Measurements from ENCODE around the gene CCDC85C. TPM values are rescaled to one million over a fixed set of nuclear protein-coding genes. Genes with fewer than 3 reads are reported as not detected.

CCDC85C gene
- total RNA-seq, 1 experiment from 2014 or later, result 35.8 TPM

GRCh38 chr14:99621948-99622347, 17.9 kb upstream of the CCDC85C start:
- H3K4me3 Mint-ChIP-seq, result no peak overlapping the region
- H3K36me3 Mint-ChIP-seq, result no peaks in the 10 kb centered on the region
- no peak overlapping the region for H3K27ac Mint-ChIP-seq
- H3K9me3 Mint-ChIP-seq, result no peaks in the 10 kb centered on the region
- TF ChIP-seq TEAD4 (CRISPR knock-in tag; IDR thresholded peaks at IDR 0.05), result no peak
- TF ChIP-seq ETV6 (CRISPR knock-in tag; IDR thresholded peaks at IDR 0.05), result no peak
- TF ChIP-seq JUN (CRISPR knock-in tag; IDR thresholded peaks at IDR 0.05), result no peak
- no peak for TF ChIP-seq ATF2 (CRISPR knock-in tag; IDR thresholded peaks at IDR 0.05; ENCODE audit: borderline replicate concordance, low read depth)
- TF ChIP-seq FOXP1 (CRISPR knock-in tag; IDR thresholded peaks at IDR 0.05; ENCODE audit: borderline replicate concordance), result no peak
- TF ChIP-seq MAX (CRISPR knock-in tag; IDR thresholded peaks at IDR 0.05), result no peak
- no peak for TF ChIP-seq ZNF263 (CRISPR knock-in tag; IDR thresholded peaks at IDR 0.05; ENCODE audit: low read depth)
- H3K27me3 Mint-ChIP-seq (ENCODE audit: low read depth), result no peaks in the 10 kb centered on the region; the same call in 1 of the 2 replicates
- CTCF ChIA-PET, result interaction anchor here (1.2 to 2.0 kb wide), 2 partner anchors 14 to 59 kb away, joined by 6 read pairs; no protein-coding TSS in a partner anchor
- no peak for DNase-seq (ENCODE audit: low spot score)
- peaks cover 10% of the 10 kb centered on the region; the same call in 1 of the 2 replicates for H3K4me1 Mint-ChIP-seq
- no peak for ATAC-seq
- POLR2A ChIA-PET, result no interaction called here

DNA sequence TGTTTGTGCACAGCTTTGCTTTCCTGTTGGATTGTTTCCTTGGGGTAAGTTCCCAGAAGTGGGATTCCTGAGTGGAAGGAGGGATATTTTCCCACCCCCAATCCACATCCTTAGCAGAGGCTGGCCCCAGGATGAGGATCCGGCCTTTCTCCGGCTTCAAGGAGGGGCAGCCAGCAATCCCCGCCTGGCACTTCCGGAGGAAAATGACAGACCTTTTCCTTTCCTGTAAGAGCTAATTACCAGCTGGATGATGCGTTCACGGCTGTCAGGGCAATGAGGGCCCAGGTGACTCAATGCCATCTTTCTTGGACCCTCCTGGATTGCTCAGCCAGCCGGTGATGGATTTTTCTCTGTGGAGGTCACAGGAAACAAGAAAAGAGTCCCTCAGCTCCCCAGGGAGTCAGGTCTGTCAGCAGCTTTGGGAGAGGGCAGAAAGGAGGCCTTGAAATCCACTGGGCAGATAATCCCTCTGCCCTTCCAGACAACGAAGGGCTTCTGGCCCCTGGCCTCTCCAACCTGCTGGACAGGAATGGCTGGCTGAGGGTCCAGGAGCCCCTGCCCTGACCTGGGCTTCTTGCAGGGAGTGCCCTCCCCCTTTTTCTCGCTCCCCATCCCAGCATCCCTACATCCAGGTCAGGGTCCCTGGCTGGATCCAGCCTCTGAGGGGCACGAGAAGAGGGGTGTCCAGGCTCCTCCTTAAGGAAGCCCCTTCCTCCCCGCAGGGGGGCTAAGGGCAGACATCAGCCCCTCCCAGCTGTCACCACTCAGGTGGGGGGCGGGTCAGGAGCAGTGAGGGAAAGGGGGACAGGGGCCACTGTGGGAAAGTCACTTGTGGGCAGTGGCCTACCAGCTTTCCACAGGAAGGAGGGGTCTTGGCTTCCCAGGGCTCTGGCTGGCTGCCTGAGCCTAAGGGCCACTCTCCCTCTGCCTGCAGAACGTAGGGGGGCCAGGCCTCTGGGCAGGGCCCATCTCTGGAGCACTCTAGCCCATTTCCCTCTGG, 16.1 kb upstream of the CCDC85C start:
- no peak for DNase-seq (ENCODE audit: low spot score)
- POLR2A ChIA-PET, result no interaction called here

DNA sequence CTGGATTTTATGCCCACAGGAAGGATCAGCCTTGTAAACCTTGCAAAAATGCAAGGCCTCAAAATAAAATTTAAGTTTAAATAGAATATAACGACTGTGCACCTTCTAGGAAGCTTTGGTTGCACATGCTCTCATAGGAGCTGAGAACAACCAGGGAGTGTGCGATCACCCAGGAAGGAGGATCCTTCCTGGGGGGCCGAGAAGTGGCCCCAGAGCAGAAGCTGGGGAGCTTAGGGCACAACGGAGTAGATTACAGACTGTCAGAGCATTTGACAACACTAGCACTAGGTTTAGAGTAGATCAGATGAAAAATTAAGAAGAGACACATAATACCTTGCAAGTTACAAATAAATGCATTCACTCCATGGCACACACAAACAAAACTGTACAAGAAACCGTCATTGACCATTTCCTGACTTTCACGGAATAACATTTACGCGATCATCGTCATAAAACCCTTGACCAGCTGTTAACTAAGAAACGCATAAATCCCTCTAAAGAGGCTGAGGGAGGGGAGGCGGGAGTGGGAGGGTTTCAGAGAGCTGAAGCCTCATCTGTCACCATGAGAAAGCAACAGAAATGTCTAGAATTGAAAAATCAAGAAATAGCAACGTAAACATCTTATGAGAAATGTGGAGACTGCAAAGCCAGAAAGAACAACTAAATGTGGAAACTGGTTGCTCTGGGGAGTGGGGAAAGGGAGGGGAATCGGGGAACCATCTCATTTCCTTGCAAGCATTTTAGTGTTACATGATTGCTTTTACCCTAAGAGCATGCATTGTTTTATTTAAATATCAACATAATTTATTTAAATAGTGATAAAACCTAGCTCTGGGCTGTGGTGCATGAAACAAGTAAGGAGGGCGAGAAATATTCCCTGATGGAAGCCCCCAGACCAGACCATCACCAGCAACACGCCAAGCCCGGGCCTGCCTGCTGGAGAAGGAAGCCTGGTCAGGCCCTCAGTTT, 13.1 kb upstream of the CCDC85C start:
- Mint-ChIP-seq H3K4me3 (no peak overlapping the region), H3K27me3 (ENCODE audit: low read depth) (no peaks in the 10 kb centered on the region; the same call in 1 of the 2 replicates), H3K27ac (no peak overlapping the region), H3K36me3 (no peaks in the 10 kb centered on the region), H3K9me3 (no peaks in the 10 kb centered on the region), H3K4me1 (no peaks in the 10 kb centered on the region; the same call in 1 of the 2 replicates)
- CTCF ChIA-PET, result interaction anchor here (0.7 to 2.0 kb wide), 4 partner anchors 11 to 201 kb away, joined by 3 to 6 read pairs (median 4); no protein-coding TSS in a partner anchor
- POLR2A ChIA-PET, result no interaction called here
- DNase-seq (ENCODE audit: low spot score) (no peak), ATAC-seq (no peak)
- TF ChIP-seq FOXJ3 (CRISPR knock-in tag; IDR thresholded peaks at IDR 0.05; ENCODE audit: borderline replicate concordance) (no peak), ZNF416 (CRISPR knock-in tag; IDR thresholded peaks at IDR 0.05) (no peak), TP53 (CRISPR knock-in tag; IDR thresholded peaks at IDR 0.05) (no peak), ATF2 (CRISPR knock-in tag; IDR thresholded peaks at IDR 0.05; ENCODE audit: borderline replicate concordance, low read depth) (no peak), NR3C1 (CRISPR knock-in tag; conservative IDR thresholded peaks at IDR 0.05; ENCODE audit: low read depth) (no peak), HMGA2 (CRISPR knock-in tag; IDR thresholded peaks at IDR 0.05) (no peak), ZNF396 (CRISPR knock-in tag; IDR thresholded peaks at IDR 0.05; ENCODE audit: borderline replicate concordance) (no peak), CREM (CRISPR knock-in tag; IDR thresholded peaks at IDR 0.05) (no peak), ZSCAN18 (CRISPR knock-in tag; IDR thresholded peaks at IDR 0.05) (no peak), GABPB1 (CRISPR knock-in tag; IDR thresholded peaks at IDR 0.05) (no peak)

More for the DNA sequence above, 16.1 kb upstream of the CCDC85C start:
- no peaks in the 10 kb centered on the region; the same call in 1 of the 2 replicates for H3K27me3 Mint-ChIP-seq (ENCODE audit: low read depth)
- H3K4me3 Mint-ChIP-seq, result no peak overlapping the region
- ATAC-seq, result no peak
- TF ChIP-seq ZBTB43 (CRISPR knock-in tag; IDR thresholded peaks at IDR 0.05), result no peak
- TF ChIP-seq E2F1 (CRISPR knock-in tag; IDR thresholded peaks at IDR 0.05), result no peak
- TF ChIP-seq NR3C1 (CRISPR knock-in tag; conservative IDR thresholded peaks at IDR 0.05; ENCODE audit: low read depth), result no peak
- no peak overlapping the region for H3K27ac Mint-ChIP-seq
- CTCF ChIA-PET, result interaction anchor here (1.0 kb wide), 1 partner anchor 8 kb away, joined by 3 read pairs; no protein-coding TSS in a partner anchor
- H3K4me1 Mint-ChIP-seq, result peaks cover 5% of the 10 kb centered on the region; the same call in 1 of the 2 replicates
- H3K36me3 Mint-ChIP-seq, result no peaks in the 10 kb centered on the region
- H3K9me3 Mint-ChIP-seq, result no peaks in the 10 kb centered on the region
